Ishikawa (cell line): ENCODE results near the gene HELZ2.

ENCODE experiments used
- EGR1 ChIP-seq: IDR thresholded peaks from 2 replicates; pipeline ENCODE4 v1.6.1; 2012
- NFIC ChIP-seq: IDR thresholded peaks from 2 replicates; pipeline ENCODE4 v1.6.1; 2012
- TAF1 ChIP-seq: IDR thresholded peaks from 2 replicates; pipeline ENCODE4 v1.6.1; 2012; ENCODE audit warnings: low read depth, mild to moderate bottlenecking
- TF ChIP-seq, protein P1 (sequence below): IDR thresholded peaks from 2 replicates; pipeline ENCODE4 v1.6.1; 2012; ENCODE audit warnings: low read depth, mild to moderate bottlenecking

- no peak for TF ChIP-seq EGR1
- no peak for TF ChIP-seq TAF1
- TF ChIP-seq NFIC, result no peak
- TF ChIP-seq, protein P1, sequence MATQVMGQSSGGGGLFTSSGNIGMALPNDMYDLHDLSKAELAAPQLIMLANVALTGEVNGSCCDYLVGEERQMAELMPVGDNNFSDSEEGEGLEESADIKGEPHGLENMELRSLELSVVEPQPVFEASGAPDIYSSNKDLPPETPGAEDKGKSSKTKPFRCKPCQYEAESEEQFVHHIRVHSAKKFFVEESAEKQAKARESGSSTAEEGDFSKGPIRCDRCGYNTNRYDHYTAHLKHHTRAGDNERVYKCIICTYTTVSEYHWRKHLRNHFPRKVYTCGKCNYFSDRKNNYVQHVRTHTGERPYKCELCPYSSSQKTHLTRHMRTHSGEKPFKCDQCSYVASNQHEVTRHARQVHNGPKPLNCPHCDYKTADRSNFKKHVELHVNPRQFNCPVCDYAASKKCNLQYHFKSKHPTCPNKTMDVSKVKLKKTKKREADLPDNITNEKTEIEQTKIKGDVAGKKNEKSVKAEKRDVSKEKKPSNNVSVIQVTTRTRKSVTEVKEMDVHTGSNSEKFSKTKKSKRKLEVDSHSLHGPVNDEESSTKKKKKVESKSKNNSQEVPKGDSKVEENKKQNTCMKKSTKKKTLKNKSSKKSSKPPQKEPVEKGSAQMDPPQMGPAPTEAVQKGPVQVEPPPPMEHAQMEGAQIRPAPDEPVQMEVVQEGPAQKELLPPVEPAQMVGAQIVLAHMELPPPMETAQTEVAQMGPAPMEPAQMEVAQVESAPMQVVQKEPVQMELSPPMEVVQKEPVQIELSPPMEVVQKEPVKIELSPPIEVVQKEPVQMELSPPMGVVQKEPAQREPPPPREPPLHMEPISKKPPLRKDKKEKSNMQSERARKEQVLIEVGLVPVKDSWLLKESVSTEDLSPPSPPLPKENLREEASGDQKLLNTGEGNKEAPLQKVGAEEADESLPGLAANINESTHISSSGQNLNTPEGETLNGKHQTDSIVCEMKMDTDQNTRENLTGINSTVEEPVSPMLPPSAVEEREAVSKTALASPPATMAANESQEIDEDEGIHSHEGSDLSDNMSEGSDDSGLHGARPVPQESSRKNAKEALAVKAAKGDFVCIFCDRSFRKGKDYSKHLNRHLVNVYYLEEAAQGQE, result no peak
Measured at GRCh38 chr20:63610581-63611435, 36.8 kb upstream of the HELZ2 start.
